Spleen (tissue), 7 donors: Measurements from ENCODE around the gene R3HDM1.

Experiments used
- CTCF ChIP-seq, 11 experiments: fragments of 200-600 bp in 7 of 11; fragments of 450-650 bp in 4 of 11; sonication (generic) in 4 of 11; IDR thresholded peaks in 8 of 11; conservative IDR thresholded peaks in 3 of 11; 1 replicate in 7 of 11; 2 replicates in 4 of 11; pipeline versions ENCODE4 v1.4.0 to v1.8.0; 2016 to 2021; ENCODE audit warnings: antibody characterized with exemption in 11 of 11, inconsistent platforms in 4 of 11, mild to moderate bottlenecking in 1 of 11
- POLR2A ChIP-seq, 3 donors: fragments of 450-650 bp; IDR thresholded peaks; one replicate each; pipeline ENCODE4 v1.5.1; 2017; ENCODE audit warnings: antibody characterized with exemption in 3 of 3, mild to moderate bottlenecking in 1 of 3
- donor health status: DM: no; HTN: no; CAD: no; lungs with moderate emphysema.
- donor health status: DM: no; HTN: no; CAD: no.
- donor health status: DM: no; HTN: no; CAD: no.

DNA sequence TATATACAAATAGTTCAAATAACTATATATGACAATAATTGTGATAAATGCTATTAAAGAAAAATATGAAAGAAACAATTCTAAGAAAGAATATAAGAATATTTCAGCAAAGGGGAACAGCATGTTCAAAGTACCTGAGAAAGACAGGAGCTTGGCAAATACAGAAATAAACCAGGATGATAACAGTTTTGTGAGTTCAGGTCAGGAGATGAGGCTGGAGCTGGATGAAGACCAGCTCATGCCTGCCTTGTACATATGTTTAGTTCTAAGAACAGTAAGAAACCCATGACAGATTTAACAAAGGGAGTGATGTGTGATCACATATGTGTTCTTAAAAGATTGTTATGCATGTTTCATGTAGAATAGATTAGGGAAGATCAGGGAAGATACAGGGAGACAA is 98.2 kb downstream of the R3HDM1 start:
- TF ChIP-seq CTCF (IDR thresholded peaks at IDR 0.05 in 8 of 11, conservative IDR thresholded peaks at IDR 0.05 in 3 of 11) (no peak), POLR2A (IDR thresholded peaks at IDR 0.05) (no peak)
